ENCODE data around the gene UBR4.

The UBR4 gene

GRCh38 chr1:19079541-19080472 is 130.3 kb downstream of the UBR4 start:
- TF ChIP-seq EZH2phosphoT487 (IDR thresholded peaks at IDR 0.05; ENCODE audit: low read depth) = no peak
- no peak for TF ChIP-seq CTCF (IDR thresholded peaks at IDR 0.05; ENCODE audit: low read depth, low read length)
- Histone ChIP-seq H3K4me1 (ENCODE audit: low read length) (no peaks in the 10 kb centered on the region), H3K9ac (ENCODE audit: low read length) (no peak overlapping the region), H3K79me2 (ENCODE audit: low read length) (no peaks in the 10 kb centered on the region), H4K20me1 (ENCODE audit: insufficient read depth, low read length) (no peaks in the 10 kb centered on the region), H3K4me2 (ENCODE audit: low read length) (no peak overlapping the region), H3K9me3 (ENCODE audit: insufficient read depth, low read length) (no peaks in the 10 kb centered on the region), H3K27me3 (ENCODE audit: low read depth, low read length) (no peaks in the 10 kb centered on the region), H2AFZ (ENCODE audit: low read depth, low read length) (no peak overlapping the region), H3K4me3 (ENCODE audit: low read length) (no peak overlapping the region), H3K27ac (ENCODE audit: low read length) (no peak overlapping the region), H3K36me3 (replicated peaks; ENCODE audit: low read depth, low read length) (peaks cover 38% of the 10 kb centered on the region)

DNA sequence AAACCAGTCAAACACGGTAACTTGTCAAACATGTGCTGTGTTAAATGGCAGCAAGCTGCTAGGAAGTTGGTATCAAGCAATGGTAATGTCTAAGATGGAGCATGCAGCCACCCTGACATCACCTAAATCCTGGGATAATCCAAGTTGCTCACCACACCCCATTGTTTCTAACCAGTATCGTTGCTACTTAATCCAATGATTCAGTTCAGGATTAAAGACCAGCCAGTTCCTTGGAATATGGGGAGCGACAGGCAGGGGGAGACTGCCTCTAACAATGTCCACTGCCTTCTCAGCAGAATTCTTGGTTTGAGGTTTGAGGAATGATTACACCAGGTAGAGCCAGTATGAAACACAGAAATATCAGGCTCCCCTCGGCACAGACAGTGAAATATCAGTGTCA is 131.5 kb downstream of the UBR4 start:
- Histone ChIP-seq H3K4me2 (ENCODE audit: low read length) (no peak overlapping the region), H3K27me3 (ENCODE audit: low read depth, low read length) (no peaks in the 10 kb centered on the region), H3K36me3 (replicated peaks; ENCODE audit: low read depth, low read length) (peaks cover 27% of the 10 kb centered on the region), H3K9ac (ENCODE audit: low read length) (no peak overlapping the region), H3K79me2 (ENCODE audit: low read length) (no peaks in the 10 kb centered on the region), H3K27ac (ENCODE audit: low read length) (no peak overlapping the region), H3K4me3 (ENCODE audit: low read length) (no peak overlapping the region), H3K9me3 (ENCODE audit: insufficient read depth, low read length) (no peaks in the 10 kb centered on the region), H3K4me1 (ENCODE audit: low read length) (no peaks in the 10 kb centered on the region), H2AFZ (ENCODE audit: low read depth, low read length) (no peak overlapping the region), H4K20me1 (ENCODE audit: insufficient read depth, low read length) (no peaks in the 10 kb centered on the region)
- TF ChIP-seq EZH2phosphoT487 (IDR thresholded peaks at IDR 0.05; ENCODE audit: low read depth) (no peak), CTCF (IDR thresholded peaks at IDR 0.05; ENCODE audit: low read depth, low read length) (no peak)

GRCh38 chr1:19076841-19077616 is 133.0 kb downstream of the UBR4 start:
- Histone ChIP-seq H3K79me2 (ENCODE audit: low read length) (no peaks in the 10 kb centered on the region), H2AFZ (ENCODE audit: low read depth, low read length) (no peak overlapping the region), H3K27ac (ENCODE audit: low read length) (no peak overlapping the region), H4K20me1 (ENCODE audit: insufficient read depth, low read length) (no peaks in the 10 kb centered on the region), H3K9me3 (ENCODE audit: insufficient read depth, low read length) (no peaks in the 10 kb centered on the region), H3K4me3 (ENCODE audit: low read length) (no peak overlapping the region), H3K9ac (ENCODE audit: low read length) (no peak overlapping the region), H3K4me1 (ENCODE audit: low read length) (no peaks in the 10 kb centered on the region), H3K27me3 (ENCODE audit: low read depth, low read length) (no peaks in the 10 kb centered on the region), H3K36me3 (replicated peaks; ENCODE audit: low read depth, low read length) (peaks cover 25% of the 10 kb centered on the region), H3K4me2 (ENCODE audit: low read length) (no peak overlapping the region)
- TF ChIP-seq CTCF (IDR thresholded peaks at IDR 0.05; ENCODE audit: low read depth, low read length) = no peak
- TF ChIP-seq EZH2phosphoT487 (IDR thresholded peaks at IDR 0.05; ENCODE audit: low read depth) = no peak

Measured in OCI-LY3 (cell line).